NCI-H1417 (cell line): ENCODE results near the gene SH3GL1.
A peak's percentile ranks its signal among the peaks of the same experiment; 100 is the strongest.
"Not testable (repeated sequence)": the region's sequence is repeated elsewhere in the genome, so short reads cannot be mapped to it uniquely, and the experiment has no call there.

Experiments
- DNase-seq, 3 experiments: peaks; one replicate each; lab custom pipeline; 2025; lab: John Stamatoyannopoulos, UW

Gene SH3GL1

DNA sequence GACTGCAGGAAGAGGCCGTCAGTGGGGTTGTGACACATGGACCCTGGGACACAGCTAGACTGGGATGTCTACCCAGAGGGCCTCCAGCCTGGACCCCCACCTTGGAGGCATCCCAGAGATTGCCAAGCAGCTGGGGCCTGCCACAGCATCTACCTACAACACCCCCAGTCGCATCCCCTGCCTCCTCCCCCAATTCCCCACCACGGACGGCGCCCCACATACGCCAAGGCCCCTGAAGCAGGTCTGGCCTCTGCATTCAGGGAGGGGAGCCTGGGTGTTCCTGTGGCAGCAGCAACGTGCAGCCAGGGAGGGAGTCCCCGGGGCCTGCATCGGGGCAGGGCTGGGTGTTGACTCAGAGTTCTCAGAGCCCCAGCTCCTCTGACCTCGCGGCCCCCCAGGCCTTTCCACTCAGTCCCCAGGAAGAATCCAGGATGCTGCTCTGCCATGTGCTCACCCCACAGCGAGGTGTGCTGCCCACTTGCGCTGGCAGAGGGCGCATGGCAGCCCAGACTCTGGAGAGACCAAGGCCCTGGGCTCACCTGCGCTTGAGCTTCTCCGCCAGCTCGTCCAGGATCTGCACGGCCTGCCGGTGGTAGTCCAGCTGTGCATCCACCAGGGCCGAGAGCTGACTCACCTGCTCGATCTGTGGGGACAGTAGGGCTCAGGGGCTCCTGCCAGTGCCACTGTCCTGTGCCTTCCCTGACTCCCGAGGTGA lies 37.4 kb downstream of the SH3GL1 start:
- peak in 2 of 3 experiments; percentile 35 to 52 for DNase-seq

DNA sequence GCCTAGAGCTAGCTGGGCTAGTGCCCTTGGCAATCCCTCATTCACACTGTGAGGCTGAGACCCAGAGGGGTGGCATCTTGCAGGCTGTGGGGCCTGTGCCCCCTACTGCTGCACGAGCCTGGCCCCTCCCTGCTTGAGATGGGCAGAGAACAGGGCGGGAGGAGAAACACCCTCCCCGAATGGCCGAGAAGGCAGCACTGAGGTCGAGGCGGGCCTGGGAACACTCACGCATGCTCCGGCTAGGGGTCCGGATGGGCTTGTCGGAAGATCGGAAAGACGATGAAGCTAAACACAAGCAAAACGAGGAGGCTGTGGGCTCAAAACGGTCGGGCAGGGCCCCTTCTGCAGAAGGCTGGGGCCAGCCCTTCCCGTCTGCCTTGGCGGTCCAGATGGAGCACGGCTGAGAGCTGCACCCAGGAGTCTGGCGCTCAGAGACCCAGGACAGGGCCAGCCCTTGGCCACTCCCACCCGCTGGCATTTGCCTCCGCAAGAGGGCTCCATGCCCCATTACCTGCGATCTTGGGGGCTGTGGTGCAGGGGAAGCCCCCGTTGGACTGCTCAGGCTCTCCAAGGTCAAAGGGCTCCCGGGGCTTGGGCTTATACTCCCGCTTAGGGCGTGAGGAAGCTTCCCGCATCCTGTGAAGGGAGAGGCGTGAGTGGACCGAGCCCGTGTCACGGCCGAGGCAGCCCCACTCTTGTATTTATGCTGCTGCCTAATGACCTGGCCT lies 38.1 kb downstream of the SH3GL1 start:
- no peak for DNase-seq

DNA sequence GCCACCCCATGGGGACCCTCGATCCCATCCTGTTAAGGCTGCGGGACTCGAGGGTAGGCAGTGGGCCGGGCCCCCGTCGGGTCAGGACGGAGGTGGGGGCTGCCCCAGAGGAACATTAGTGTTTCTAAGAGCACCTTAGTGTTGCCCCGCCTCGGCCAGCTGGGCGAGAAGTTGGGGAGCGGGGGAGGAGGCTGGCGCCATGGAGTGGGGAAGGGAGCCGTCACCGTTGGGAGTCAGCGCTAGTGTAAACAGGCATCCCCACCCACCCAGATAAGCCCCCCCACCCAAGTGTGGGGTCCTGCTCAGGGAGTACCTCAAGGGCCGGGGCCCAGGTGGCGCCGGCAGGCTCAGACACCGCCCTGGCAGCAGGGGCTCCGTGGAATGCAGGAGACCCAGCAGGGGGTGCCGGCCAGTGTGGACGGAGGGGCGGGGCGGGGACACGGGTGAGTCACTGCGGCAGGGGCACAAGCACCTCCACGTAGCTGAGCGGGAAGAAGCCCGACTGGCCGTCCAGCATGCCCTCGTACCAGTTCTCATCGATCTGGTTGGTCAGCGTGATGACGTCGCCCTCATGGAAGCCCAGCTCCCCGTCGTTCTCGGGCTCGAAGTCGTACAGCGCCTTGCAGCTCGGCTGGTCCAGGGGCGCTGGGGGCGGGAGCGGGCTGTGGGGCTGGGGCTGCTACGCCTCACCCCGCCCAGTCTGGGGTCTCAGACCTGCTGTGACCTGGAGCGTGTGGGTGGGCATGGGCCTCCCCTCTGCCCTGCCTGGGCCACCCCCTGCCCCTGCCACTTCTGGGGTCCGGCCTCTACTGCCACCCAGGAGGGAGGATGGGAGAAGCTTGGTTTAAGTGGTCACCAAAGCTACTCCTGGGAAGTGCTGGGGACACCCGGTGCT lies 38.9 kb downstream of the SH3GL1 start:
- peak in 2 of 3 experiments; percentile 29 to 44 for DNase-seq

DNA sequence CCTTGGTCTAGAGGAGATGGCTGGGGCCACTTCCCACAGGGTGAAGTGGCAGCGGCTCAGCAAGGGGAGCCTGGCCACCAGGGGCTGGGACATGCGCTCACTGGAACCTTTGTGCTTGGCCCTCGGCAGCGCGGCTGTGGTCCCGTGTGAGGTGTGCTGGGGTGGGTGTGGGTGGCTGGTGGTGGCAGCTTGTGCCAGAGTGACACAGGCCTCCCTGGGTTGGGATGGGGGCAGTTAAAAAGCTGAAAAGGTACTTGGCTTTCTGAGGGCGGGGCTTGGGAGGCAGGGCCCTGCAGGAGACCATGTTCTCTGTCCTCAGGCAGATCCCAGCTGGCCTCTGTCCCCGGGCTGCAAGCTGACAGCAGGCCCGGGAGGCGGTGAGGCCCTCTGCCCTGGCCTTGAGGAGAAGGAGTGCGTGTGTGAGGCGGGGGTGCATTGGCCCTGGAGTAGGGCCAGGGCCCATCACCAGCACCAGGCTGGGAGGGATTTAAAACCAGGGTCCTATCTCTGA lies 39.7 kb downstream of the SH3GL1 start:
- DNase-seq = peak in 1 of 3 experiments; percentile 53

DNA sequence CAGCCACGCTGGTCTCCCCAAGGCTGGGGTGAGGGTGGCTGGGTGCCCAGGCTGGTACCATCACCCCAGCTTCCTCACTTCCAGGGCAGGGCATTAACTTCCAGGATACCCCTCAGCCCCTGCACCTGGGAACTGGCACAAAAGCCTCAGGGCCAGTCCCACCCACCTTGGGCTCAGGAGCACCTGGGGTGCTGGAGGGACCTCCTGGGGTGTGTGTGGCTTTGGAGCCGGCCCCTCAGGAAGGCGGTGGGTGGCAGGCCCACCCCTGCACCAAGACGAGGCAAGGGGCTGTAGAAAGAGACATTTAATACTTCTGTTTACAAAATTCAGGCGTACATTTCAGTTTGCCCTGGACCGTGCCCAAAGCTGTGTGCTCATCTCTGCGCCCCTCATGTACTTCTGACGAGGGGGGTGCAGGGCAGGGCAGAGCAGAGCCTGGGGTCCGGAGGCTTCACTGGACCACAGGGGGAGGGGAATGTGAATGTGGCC lies 40.2 kb downstream of the SH3GL1 start:
- DNase-seq = no peak

DNA sequence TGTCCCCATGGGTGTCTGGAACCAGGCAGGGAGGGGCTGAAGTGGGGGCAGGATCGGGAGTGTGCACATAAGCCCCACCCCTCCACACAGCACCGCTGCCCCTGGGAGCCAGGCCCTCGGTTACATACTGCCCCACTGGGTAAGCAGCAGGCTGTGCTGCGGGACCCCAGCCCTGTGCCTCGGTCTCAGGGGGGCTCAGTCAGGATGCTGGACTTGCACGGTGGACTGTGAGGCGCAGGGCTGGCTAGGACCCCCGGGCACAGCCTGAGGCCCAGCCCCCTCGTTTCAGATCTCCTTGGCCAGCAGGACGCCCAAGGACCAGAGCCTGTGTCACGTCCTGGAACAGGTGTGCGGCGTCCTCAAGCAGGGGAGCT lies 40.7 kb downstream of the SH3GL1 start:
- no peak for DNase-seq

DNA sequence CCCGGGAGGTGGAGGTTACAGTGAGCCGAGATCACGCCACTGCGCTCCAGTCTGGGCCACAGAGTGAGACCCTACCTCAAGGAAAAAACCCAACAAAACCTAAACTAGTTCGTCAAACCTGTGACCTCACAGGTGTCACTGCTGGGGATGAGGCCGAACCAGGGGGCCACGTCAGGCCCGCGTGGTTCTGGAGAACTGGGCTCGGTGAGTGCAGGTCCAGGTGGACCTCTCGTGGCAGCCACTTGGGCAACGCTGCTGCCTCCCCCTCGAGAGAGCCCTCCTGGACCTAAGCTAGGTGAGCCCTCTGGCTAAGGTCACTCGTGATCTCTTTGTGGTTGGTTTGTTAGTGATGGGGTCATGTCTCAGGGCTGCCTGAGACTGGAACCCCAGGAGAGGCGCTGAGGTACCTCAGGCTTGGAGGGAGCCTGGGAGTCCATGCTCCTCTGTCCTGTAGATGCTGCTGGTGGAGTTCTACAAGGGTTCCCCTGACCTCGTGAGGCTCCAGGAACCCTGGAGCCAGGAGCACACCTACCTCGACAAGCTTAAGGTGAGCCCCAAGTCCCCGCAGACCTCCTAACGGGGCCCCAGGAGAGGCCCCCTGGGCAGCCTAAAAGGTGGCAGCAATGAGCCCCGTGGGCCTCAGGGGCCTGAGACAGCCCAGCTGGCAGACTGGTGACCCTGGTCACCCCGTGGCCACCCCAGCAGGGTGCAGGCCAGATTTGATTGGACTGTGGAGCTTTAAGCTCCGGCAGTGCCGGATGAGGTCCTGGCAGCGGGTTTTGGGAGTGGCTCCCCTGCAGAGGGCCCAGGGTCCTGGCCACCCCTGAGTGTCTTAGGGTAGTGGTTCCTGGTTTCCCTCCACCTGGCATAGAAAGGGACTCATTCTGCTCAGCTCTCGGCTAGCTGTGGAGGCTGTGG lies 41.4 kb downstream of the SH3GL1 start:
- no peak for DNase-seq

DNA sequence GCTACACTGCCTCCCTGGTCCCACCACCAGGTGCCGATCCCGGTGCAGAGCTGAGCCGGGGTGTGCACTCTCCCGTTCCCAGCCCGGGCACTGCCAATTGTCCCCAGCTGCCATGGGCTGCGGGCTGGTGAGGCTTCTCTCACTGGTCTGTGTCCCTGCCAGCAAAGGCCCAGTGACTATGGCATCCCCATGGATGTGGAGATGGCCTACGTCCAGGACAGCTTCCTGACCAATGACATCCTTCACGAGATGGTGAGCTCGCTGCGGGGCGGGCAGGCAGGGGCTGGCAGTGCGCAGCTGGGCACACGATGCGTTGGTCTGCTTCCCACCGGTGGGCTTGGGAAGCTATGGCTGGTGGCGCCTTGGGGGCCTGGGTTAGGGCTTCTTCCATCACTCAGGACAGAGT lies 42.4 kb downstream of the SH3GL1 start:
- no peak for DNase-seq

DNA sequence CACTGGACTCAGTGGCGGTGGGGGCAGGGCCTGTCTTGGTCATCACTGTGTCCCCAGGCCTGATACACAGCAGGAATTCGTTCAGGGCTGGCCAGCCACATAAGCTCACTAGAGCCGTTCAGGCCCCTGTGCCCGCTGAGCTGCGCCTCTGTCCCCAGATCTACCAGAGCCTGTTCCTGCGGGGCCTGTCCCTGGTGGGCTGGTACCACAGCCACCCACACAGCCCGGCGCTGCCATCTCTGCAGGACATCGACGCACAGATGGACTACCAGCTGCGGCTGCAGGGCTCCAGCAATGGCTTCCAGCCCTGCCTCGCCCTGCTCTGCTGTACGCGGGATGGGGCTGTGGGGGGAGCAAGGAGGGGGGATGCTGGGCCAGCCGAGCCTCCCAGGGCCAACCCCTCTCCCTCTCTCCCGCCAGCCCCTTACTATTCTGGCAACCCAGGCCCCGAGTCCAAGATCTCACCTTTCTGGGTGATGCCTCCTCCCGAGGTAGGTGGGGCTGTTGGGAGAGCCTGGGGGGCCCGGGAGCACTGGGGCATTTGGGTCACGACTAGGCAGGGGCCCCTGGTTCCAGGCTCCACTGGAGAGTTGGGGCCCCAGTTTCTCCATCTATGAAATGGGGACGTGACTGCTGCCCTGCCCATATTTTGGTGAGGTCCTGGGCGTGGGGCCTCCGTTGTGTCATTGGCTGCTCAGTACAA lies 43.1 kb downstream of the SH3GL1 start:
- no peak for DNase-seq

DNA sequence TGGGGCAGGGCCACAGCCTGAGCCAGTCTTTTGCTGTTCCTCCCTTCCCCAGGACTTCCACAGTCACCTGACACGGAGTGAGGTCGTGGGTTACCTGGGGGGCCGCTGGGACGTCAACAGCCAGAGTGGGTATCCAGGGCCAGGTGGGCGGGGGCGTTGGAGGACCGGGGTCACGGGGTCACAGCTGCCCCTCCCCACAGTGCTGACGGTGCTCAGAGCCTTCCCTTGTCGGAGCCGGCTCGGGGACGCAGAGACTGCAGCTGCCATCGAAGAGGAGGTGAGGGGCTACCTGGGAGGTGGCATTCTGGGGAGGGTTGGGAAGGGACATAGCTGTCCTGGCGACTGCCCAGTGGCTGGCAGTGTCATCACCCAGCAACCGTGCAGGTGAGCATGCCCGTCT lies 45.5 kb downstream of the SH3GL1 start:
- DNase-seq = no peak

DNA sequence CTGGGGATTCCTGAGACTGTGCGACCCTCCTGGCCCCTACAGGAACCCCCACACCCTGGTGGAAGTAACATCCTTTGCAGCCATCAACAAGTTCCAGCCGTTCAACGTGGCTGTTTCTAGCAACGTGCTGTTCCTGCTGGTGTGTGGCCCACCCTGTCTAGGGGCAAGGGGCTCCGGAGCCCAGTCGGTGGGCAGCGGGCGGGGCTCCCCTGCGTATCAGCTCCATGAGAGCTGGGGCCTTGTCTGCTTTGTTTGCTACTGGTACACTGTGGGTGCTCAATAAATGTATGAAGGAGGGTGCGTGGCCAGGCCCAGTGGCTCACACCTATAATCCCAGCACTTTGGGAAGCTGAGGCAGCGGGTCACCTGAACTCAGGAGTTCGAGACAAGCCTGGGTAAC lies 46.1 kb downstream of the SH3GL1 start:
- DNase-seq = no peak

DNA sequence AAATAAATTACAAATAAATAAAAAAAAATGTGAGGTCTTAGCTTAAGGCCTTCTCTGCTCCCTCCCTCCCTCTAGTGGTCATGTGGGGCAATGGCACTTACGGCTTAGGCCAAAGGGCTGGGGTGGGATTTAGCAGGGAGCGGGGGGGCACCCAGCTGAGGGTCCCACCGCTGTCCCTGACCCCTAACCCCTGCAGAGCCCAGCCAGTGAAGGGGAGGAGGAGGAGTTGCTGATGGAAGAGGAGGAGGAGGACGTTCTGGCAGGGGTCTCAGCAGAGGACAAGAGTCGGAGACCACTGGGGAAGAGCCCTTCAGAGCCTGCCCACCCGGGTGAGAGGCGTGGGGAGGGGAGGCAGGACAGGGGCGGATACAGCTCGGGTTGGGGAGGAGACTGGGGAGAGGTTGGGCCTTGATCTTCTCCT lies 47.6 kb downstream of the SH3GL1 start:
- peak; percentile 24 to 68 (median 28) for DNase-seq

DNA sequence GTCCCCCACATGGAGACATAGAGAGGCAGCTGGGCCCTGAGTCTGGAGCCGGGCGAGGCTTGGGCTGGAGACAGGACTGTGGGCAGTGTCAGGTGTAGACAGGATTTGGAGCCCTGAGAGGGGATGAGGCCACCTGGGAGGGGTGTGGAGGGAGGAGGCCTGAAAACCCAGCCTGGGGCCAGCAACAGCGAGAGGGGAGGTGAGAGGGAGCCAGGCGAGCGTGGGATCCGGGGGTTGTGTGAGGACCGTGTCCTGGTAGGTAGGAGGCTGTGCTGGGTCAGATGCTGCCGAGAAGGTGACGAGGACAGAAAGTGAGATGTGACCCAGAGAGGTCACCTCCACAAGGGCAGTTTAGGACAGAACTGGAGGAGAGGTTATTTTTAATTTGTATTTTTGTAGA lies 49.6 kb downstream of the SH3GL1 start:
- no peak for DNase-seq

DNA sequence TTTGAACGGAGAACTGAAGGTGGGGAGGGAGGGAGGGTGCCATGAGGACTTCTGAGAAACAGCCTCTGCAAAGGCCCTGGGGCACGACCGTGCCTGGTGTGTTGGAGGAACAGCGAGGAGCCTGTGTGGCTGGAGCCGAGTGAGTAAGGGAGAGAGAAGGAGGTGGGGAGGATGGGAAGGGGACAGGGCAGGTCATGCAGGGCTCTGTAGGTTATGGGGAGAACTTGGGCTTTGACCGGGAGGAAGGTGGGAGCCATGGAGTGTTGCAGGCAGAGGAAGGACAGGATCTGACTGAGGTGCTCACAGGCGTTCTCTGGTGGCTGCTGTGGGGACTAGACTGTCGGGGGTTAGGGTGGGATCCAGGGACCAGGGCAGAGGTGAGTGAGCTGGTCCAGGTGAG lies 50.2 kb downstream of the SH3GL1 start:
- DNase-seq = no peak

DNA sequence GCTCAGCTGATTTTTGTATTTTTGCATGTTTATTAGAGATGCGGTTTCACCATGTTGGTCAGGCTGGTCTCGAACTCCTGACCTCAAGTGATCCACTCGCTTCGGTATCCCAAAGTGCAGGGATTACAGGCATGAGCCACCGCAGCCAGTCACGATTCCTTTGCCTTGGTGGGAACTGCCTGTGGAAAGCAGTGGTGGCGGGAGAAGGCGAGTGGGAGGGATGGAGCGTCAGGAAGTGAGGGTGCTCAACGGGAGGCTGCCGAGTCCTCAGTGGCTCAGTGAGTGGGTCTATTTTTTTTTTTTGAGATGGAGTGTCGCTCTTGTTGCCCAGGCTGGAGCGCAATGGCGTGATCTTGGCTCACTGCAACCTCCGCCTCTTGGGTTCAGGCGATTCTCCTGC lies 51.1 kb downstream of the SH3GL1 start:
- DNase-seq = not testable (repeated sequence)

DNA sequence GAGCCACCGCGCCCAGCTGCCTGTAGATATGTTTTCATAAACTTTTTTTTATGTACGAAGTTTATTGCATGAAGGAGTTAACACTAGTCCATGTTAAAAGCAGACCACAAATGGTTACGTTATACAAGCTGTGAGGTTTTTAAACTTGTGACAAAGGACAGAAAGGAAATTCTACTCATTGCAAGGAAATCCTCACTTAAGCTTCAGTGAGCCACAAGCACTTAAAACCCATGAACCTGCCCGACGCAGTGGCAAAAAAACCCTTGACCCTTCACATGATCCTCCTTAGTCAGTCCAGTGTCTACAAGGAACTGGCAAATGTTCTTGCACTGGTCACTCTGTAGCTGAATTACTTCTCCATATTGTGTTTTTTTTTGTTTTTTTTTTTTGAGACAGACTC lies 52.8 kb downstream of the SH3GL1 start:
- DNase-seq = no peak

DNA sequence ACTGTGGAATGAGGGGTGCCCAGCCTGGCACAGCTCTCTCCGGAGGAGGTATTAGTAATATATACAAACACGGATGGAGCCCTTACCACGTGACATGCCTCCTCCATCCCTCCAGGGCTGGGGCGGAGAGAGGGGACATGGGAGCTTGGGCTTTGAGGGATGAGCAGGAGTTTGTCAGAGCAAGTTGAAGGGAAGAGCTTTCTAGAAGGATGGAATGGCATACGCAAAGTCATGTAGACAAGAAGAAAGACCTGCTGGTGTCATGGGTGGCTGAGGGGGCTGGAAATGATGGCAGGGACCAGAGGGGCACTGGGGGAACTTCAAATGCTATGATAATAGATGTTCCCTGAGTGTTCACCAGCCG lies 54.3 kb downstream of the SH3GL1 start:
- no peak for DNase-seq

DNA sequence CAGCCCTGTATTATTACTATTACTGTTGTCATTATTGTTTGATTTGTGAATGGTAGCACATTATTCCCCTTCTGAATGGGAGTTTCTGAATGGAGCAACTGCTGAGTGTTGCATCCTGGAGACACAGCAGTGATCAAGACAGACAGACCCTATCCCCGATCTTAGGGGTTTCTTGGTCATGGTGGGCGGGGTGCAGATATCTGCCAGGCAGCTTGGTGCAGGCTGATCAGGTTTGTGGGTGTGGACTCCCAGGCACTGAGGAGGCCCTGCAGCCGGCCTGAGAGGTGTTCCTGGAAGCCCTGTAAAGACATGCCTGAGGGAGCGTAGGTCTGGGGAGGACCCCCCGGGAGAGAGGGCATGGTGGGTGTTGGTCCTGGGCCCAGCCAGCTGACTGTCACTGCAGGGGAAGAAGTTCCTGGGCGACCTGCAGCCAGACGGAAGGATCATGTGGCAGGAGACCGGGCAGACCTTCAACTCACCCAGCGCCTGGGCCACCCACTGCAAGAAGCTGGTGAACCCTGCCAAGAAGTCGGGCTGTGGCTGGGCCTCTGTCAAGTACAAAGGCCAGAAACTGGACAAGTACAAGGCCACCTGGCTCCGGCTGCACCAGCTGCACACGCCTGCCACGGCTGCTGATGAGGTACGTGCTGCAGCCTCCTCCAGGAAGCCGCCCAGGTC lies 54.9 kb downstream of the SH3GL1 start:
- no peak for DNase-seq

DNA sequence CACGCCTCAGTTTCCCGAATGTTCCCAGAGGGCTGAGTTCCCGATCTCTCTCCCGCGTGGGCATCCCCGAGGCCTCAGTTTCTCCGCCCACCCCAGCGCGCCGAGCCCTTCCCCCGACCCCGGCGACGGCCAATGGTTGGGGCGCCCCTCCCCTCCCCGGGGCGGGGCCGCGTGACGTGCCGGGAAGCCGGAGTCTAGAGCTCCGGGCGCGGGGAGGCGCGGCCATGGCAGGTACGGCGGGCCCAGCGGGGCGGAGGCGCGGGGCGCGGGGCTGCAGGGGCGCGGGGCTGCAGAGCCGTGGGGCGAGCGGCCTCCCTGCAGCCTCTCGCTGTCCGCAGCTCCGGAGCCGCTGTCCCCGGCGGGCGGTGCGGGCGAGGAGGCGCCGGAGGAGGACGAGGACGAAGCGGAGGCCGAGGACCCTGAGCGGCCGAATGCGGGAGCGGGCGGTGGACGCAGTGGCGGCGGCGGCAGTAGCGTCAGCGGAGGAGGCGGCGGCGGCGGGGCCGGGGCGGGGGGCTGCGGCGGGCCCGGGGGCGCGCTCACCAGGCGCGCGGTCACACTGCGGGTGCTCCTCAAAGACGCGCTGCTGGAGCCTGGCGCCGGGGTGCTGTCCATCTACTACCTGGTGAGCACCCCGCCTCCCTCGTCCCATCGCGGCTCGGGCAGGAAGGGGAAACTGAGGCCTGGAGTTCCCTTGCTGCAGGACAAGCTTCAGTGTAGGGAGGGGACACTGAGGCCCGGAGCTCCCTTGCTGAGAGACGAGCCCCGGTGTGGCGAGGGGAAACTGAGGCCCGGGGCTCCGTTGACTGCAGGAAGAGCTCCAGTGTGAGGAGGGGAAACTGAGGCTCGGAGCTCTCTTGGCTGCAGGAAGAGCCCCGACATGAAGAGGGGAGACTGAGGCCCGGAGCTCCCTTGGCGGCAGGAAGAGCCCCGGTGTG lies 56.7 kb downstream of the SH3GL1 start, which contains the start of gene MPND:
MPND (plus strand) TSS at position 193 of the 938 bp plus-strand sequence; CDS start at position 225, 32 bp downstream.
- DNase-seq = peak; percentile 90 to 96 (median 94)
